NCI-H2107 (cell line): Measurements from ENCODE around the gene RGS7.
"Not testable (repeated sequence)": the region's sequence is repeated elsewhere in the genome, so short reads cannot be mapped to it uniquely, and the experiment has no call there.

ENCODE experiments used
- DNase-seq: peaks from one replicate; lab custom pipeline; 2025; lab: John Stamatoyannopoulos, UW

Gene RGS7

GRCh38 chr1:241272828-241273227 is 84.2 kb downstream of the RGS7 start:
- DNase-seq, result no peak

GRCh38 chr1:241271427-241271826 is 85.6 kb downstream of the RGS7 start:
- no peak for DNase-seq

- DNase-seq, result no peak
These were observed 87.0 kb downstream of the RGS7 start for GRCh38 chr1:241270016-241270415.

GRCh38 chr1:241269116-241269515 is 87.9 kb downstream of the RGS7 start:
- DNase-seq, result no peak

- DNase-seq, result no peak
These were observed 90.9 kb downstream of the RGS7 start for GRCh38 chr1:241266121-241266520.

- DNase-seq, result no peak
These were observed 91.6 kb downstream of the RGS7 start for GRCh38 chr1:241265428-241265827.

GRCh38 chr1:241263346-241263745 is 93.7 kb downstream of the RGS7 start:
- DNase-seq, result no peak

GRCh38 chr1:241253471-241253870 is 103.5 kb downstream of the RGS7 start:
- DNase-seq, result no peak

GRCh38 chr1:241250465-241250864 is 106.5 kb downstream of the RGS7 start:
- peak; percentile 34 for DNase-seq

- DNase-seq, result no peak
These were observed 116.9 kb downstream of the RGS7 start for GRCh38 chr1:241240069-241240468.

GRCh38 chr1:241237873-241238272 is 119.1 kb downstream of the RGS7 start:
- DNase-seq, result no peak

- DNase-seq, result no peak
These were observed 121.6 kb downstream of the RGS7 start for GRCh38 chr1:241235256-241235897.

GRCh38 chr1:241229711-241230110 is 127.3 kb downstream of the RGS7 start:
- DNase-seq, result no peak

- no peak for DNase-seq
These were observed 127.8 kb downstream of the RGS7 start for GRCh38 chr1:241229216-241229615.

- DNase-seq, result no peak
These were observed 128.7 kb downstream of the RGS7 start for GRCh38 chr1:241228339-241228738.

- peak; percentile 46 for DNase-seq
These were observed 131.3 kb downstream of the RGS7 start for GRCh38 chr1:241225741-241226140.

GRCh38 chr1:241224189-241224588 is 132.8 kb downstream of the RGS7 start:
- not testable (repeated sequence) for DNase-seq

- DNase-seq, result not testable (repeated sequence)
These were observed 134.2 kb downstream of the RGS7 start for GRCh38 chr1:241222813-241223212.

GRCh38 chr1:241221319-241221718 is 135.7 kb downstream of the RGS7 start:
- no peak for DNase-seq

GRCh38 chr1:241220913-241221312 is 136.1 kb downstream of the RGS7 start:
- DNase-seq, result not testable (repeated sequence)

- no peak for DNase-seq
These were observed 137.6 kb downstream of the RGS7 start for GRCh38 chr1:241219449-241219848.

GRCh38 chr1:241217516-241217915 is 139.5 kb downstream of the RGS7 start:
- DNase-seq, result no peak

GRCh38 chr1:241215683-241216082 is 141.3 kb downstream of the RGS7 start:
- DNase-seq, result no peak

GRCh38 chr1:241215203-241215602 is 141.8 kb downstream of the RGS7 start:
- no peak for DNase-seq
